ENCODE measurements around the gene FLT3.

- TF ChIP-seq CTCF (IDR thresholded peaks at IDR 0.05) (no peak), POLR2A (IDR thresholded peaks at IDR 0.05) (no peak)
These were observed 11.3 kb downstream of the FLT3 start for GRCh38 chr13:28089065-28089464.
